Activated T-helper 2 cell treated with anti-CD3 and anti-CD28 coated beads, Interferon-gamma antibody, Interleukin-2, Interleukin-4, amounts not matched to agents 10 μg/mL and 5 μg/mL and 100 μg/mL, durations not matched to agents 14 hours and 24 hours and 36 hours (primary cell): ENCODE measurements around the gene SLC2A1. TPM values are rescaled to one million over a fixed set of nuclear protein-coding genes. Genes with fewer than 3 reads are reported as not detected.
A peak's percentile ranks its signal among the peaks of the same experiment; 100 is the strongest.
"Not testable (repeated sequence)": the region's sequence is repeated elsewhere in the genome, so short reads cannot be mapped to it uniquely, and the experiment has no call there.

Source experiments
- DNase-seq: peaks from one replicate; pipeline ENCODE4 v3.0.0; 2021; ENCODE audit warnings: low spot score
- H3K27ac Mint-ChIP-seq: one replicate; pipeline ENCODE4 v1.8.0; 2021; ENCODE audit warnings: mixed read lengths
- H3K27me3 Mint-ChIP-seq: one replicate; pipeline ENCODE4 v1.8.0; 2021; ENCODE audit warnings: low read depth, mixed read lengths
- H3K36me3 Mint-ChIP-seq: one replicate; pipeline ENCODE4 v1.8.0; 2021; ENCODE audit warnings: low read depth, mixed read lengths
- H3K4me1 Mint-ChIP-seq: one replicate; pipeline ENCODE4 v1.8.0; 2021; ENCODE audit warnings: low read depth, mixed read lengths
- H3K4me3 Mint-ChIP-seq: one replicate; pipeline ENCODE4 v1.8.0; 2021; ENCODE audit warnings: low read depth, mild to moderate bottlenecking, moderate library complexity, mixed read lengths
- H3K9me3 Mint-ChIP-seq: one replicate; pipeline ENCODE4 v1.8.0; 2021; ENCODE audit warnings: mixed read lengths
- intact Hi-C: fragments of 100-400 bp; cut with micrococcal nuclease; formaldehyde crosslinking; loops from one replicate; pipeline ENCODE4 v1.15.1; 2023
- total RNA-seq: library from RNA; stranded (reverse); gene quantifications from 2 replicates; pipeline ENCODE4 v1.2.3, GENCODE V29; 2022

SLC2A1 gene
- total RNA-seq, 1 donor from 2014 or later = 155 TPM

GRCh38 chr1:42924851-42925760 lies 33.6 kb downstream of the SLC2A1 start:
- Mint-ChIP-seq H3K4me3 (peak overlapping the region; percentile 80), H3K27ac (peak overlapping the region; percentile 93), H3K36me3 (peaks cover 51% of the 10 kb centered on the region), H3K27me3 (no peaks in the 10 kb centered on the region), H3K9me3 (no peaks in the 10 kb centered on the region), H3K4me1 (peaks cover 37% of the 10 kb centered on the region)
- no peak for DNase-seq
- intact Hi-C loops = loop anchor here (1.0 to 5.0 kb wide), 4 partner anchors 16 to 243 kb away; partner anchors contain the start of genes SLC2A1, YBX1 and ZNF691

DNA sequence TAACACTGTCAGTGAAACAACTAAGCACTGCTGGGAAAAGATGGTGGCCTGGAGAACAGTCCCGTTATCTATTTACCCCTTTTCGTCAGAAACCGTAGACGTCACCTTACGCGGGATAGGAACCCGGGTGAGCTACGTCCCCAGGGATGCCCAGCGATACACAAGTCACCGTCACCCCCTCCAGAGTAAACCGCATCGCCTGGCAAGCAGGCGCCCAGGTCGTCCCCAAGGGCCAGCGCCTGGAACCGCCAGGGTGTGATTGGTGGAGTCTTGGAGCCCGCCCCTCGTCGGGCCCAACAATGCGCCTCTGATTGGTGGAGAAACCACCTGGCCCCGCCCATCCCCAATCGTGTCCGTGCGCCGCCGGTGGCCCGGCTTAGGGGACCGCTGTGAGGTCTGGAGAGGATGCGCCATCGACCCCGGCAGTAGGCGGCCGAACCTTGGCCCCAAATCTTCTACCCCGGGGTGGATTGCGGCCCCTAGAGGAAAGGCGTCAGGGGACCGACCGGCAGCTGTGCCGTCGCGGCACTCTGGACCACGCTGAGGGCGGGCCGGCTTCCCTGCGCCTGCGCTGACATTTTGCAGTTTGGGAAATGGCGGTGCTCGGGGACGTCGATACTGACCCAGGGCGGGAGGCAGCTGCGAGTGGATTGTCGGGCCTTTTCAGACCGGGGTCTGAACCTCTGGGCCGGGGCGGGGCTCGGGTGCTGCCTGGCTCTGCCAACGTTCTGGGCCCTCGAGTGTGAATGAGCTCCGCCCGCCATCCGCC lies 34.4 kb downstream of the SLC2A1 start:
- peak overlapping the region; percentile 93 for H3K27ac Mint-ChIP-seq
- H3K4me1 Mint-ChIP-seq = peaks cover 35% of the 10 kb centered on the region
- intact Hi-C loops = loop anchor here (1.0 to 5.0 kb wide), 4 partner anchors 17 to 242 kb away; partner anchors contain the start of genes SLC2A1, YBX1 and ZNF691
- no peaks in the 10 kb centered on the region for H3K27me3 Mint-ChIP-seq
- H3K4me3 Mint-ChIP-seq = peak overlapping the region; percentile 80
- DNase-seq = peak; percentile 89
- H3K9me3 Mint-ChIP-seq = no peaks in the 10 kb centered on the region
- H3K36me3 Mint-ChIP-seq = peaks cover 42% of the 10 kb centered on the region

DNA sequence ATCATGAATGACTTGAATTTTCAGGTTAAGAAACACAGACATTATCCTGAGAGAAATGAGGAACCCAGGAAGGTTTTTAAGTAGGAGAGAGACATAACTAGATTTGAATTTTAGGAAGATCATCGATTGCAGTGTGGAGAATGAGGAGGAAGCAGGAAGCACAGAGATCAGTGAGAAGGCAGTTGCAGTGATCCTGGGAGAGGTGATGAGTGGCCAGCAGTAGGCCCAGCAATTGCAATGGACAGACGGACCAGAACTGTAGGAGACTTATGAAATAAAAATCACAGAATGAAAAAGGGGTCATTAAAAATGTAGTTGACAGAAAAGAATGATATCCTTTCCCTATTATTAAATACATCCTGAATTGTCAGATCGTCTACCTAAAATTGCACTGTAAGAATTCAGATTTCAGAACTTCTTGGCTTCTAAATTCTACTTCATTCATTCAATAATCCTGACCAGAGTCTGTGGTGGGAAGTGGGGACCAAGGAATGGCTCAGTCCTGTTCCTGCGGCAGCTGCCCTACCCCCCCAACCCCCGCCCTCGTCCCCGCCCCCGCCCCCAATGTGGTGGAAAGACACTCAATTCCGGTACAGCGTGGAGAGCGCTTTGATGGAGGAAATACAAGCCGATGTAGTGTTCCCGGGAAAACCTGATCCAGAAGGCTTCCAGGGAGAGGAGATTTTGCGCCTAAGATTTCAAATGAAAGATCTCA lies 35.1 kb downstream of the SLC2A1 start:
- H3K27me3 Mint-ChIP-seq = no peaks in the 10 kb centered on the region
- H3K9me3 Mint-ChIP-seq = no peaks in the 10 kb centered on the region
- intact Hi-C loops = loop anchor here (1.0 to 5.0 kb wide), 6 partner anchors 9 to 241 kb away; partner anchors contain the start of genes SLC2A1, YBX1 and ZNF691
- peak overlapping the region; percentile 93 for H3K27ac Mint-ChIP-seq
- peak overlapping the region; percentile 80 for H3K4me3 Mint-ChIP-seq
- peaks cover 35% of the 10 kb centered on the region for H3K36me3 Mint-ChIP-seq
- no peak for DNase-seq
- H3K4me1 Mint-ChIP-seq = peaks cover 34% of the 10 kb centered on the region

GRCh38 chr1:42922687-42923366 lies 35.8 kb downstream of the SLC2A1 start:
- Mint-ChIP-seq H3K4me3 (peak overlapping the region; percentile 80), H3K9me3 (no peaks in the 10 kb centered on the region), H3K36me3 (peaks cover 28% of the 10 kb centered on the region), H3K27ac (peak overlapping the region; percentile 85), H3K27me3 (peaks cover 3% of the 10 kb centered on the region), H3K4me1 (peaks cover 31% of the 10 kb centered on the region)
- DNase-seq = peak; percentile 60
- intact Hi-C loops = loop anchor here (1.0 to 5.0 kb wide), 4 partner anchors 9 to 241 kb away; partner anchors contain the start of genes YBX1 and ZNF691

DNA sequence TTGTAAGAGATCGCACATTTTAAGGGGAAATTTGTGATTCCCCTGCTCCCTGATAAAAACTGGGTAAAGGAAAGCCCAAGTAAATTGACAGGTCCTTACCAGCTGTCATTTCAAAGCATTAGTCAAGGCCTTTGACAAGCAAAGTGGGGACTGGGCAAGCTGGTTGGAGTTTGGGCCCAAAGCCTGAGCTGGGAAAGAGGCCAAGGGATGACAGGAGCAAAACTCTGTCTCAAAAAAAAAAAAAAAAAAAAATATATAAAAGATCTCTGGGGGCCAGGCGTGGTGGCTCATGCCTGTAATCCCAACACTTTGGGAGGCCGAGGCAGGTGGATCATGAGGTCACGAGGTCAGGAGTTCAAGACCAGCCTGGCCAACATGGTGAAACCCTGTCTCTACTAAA lies 36.9 kb downstream of the SLC2A1 start:
- Mint-ChIP-seq H3K4me1 (peaks cover 29% of the 10 kb centered on the region), H3K27me3 (peaks cover 3% of the 10 kb centered on the region), H3K4me3 (no peak overlapping the region), H3K36me3 (peaks cover 17% of the 10 kb centered on the region), H3K27ac (no peak overlapping the region), H3K9me3 (no peaks in the 10 kb centered on the region)
- DNase-seq = no peak
- intact Hi-C loops = loop anchor here (2.0 to 5.0 kb wide), 3 partner anchors 74 to 239 kb away; partner anchors contain the start of genes YBX1 and ZNF691

GRCh38 chr1:42919651-42920050 lies 39.0 kb downstream of the SLC2A1 start:
- not testable (repeated sequence) for H3K4me3 Mint-ChIP-seq, H3K27ac Mint-ChIP-seq, H3K27me3 Mint-ChIP-seq, DNase-seq, H3K9me3 Mint-ChIP-seq, H3K36me3 Mint-ChIP-seq
- intact Hi-C loops = loop anchor here (5.0 kb wide), 2 partner anchors 72 to 237 kb away; partner anchors contain the start of genes YBX1 and ZNF691
- H3K4me1 Mint-ChIP-seq = peaks cover 14% of the 10 kb centered on the region

GRCh38 chr1:42917241-42917495 lies 41.5 kb downstream of the SLC2A1 start:
- peaks cover 4% of the 10 kb centered on the region for H3K4me1 Mint-ChIP-seq
- peaks cover 7% of the 10 kb centered on the region for H3K27me3 Mint-ChIP-seq
- H3K9me3 Mint-ChIP-seq = peaks cover 14% of the 10 kb centered on the region
- DNase-seq = no peak
- intact Hi-C loops = no loop called here
- peaks cover 4% of the 10 kb centered on the region for H3K36me3 Mint-ChIP-seq
- H3K4me3 Mint-ChIP-seq = no peak overlapping the region
- no peak overlapping the region for H3K27ac Mint-ChIP-seq

GRCh38 chr1:42915456-42915855 lies 43.2 kb downstream of the SLC2A1 start:
- Mint-ChIP-seq H3K4me1 (peaks cover 4% of the 10 kb centered on the region), H3K27me3 (peaks cover 8% of the 10 kb centered on the region), H3K9me3 (peaks cover 14% of the 10 kb centered on the region), H3K4me3 (no peak overlapping the region), H3K27ac (no peak overlapping the region), H3K36me3 (peaks cover 4% of the 10 kb centered on the region)
- intact Hi-C loops = no loop called here
- DNase-seq = no peak

GRCh38 chr1:42914092-42914627 lies 44.5 kb downstream of the SLC2A1 start:
- intact Hi-C loops = no loop called here
- H3K4me3 Mint-ChIP-seq = no peak overlapping the region
- H3K4me1 Mint-ChIP-seq = peaks cover 4% of the 10 kb centered on the region
- no peak for DNase-seq
- no peak overlapping the region for H3K27ac Mint-ChIP-seq
- peaks cover 4% of the 10 kb centered on the region for H3K36me3 Mint-ChIP-seq
- peaks cover 10% of the 10 kb centered on the region for H3K27me3 Mint-ChIP-seq
- H3K9me3 Mint-ChIP-seq = peaks cover 14% of the 10 kb centered on the region

GRCh38 chr1:42913426-42914091 lies 45.1 kb downstream of the SLC2A1 start:
- H3K27me3 Mint-ChIP-seq = peaks cover 10% of the 10 kb centered on the region
- intact Hi-C loops = loop anchor here (1.0 kb wide), 1 partner anchor 160 kb away; no protein-coding TSS in a partner anchor

DNA sequence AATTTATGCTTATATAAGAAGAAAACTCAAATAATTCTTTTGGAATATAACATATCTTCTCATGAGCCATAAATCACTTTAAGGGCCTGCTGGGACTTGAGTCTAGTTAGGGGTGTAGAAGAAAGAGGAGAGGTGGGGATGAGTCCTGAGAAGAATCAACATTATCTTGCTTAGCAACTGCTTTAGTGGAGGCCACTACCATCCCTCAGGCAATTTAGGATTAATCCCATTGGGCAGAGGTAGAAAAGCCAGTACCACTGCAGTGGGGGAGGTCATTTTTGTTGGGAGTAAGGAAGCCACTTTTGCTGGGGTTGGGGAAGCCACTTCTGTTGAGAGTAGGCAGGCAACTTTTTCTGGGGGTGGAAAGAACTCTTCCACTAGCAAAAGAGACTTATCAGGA lies 47.7 kb downstream of the SLC2A1 start:
- intact Hi-C loops = no loop called here

More at GRCh38 chr1:42913426-42914091, 45.1 kb downstream of the SLC2A1 start:
- DNase-seq = peak; percentile 38
- no peak overlapping the region for H3K4me3 Mint-ChIP-seq
- H3K4me1 Mint-ChIP-seq = peaks cover 4% of the 10 kb centered on the region
- no peak overlapping the region for H3K27ac Mint-ChIP-seq
- peaks cover 4% of the 10 kb centered on the region for H3K36me3 Mint-ChIP-seq
- peaks cover 14% of the 10 kb centered on the region for H3K9me3 Mint-ChIP-seq

More for the DNA sequence above, 47.7 kb downstream of the SLC2A1 start:
- H3K4me3 Mint-ChIP-seq = no peak overlapping the region
- peaks cover 6% of the 10 kb centered on the region for H3K27me3 Mint-ChIP-seq
- peaks cover 14% of the 10 kb centered on the region for H3K9me3 Mint-ChIP-seq
- peaks cover 4% of the 10 kb centered on the region for H3K36me3 Mint-ChIP-seq
- DNase-seq = no peak
- peaks cover 4% of the 10 kb centered on the region for H3K4me1 Mint-ChIP-seq
- H3K27ac Mint-ChIP-seq = no peak overlapping the region
